Neural progenitor cell (in vitro differentiated cells): ENCODE data around the gene ICAM3.

ENCODE experiments used
- EZH2 ChIP-seq: fragments of 200-600 bp; sonication (generic); IDR thresholded peaks from 2 replicates; pipeline ENCODE4 v1.6.1; 2017; ENCODE audit warnings: antibody characterized with exemption, mild to moderate bottlenecking, moderate library complexity
- EZH2phosphoT487 ChIP-seq: fragments of 200-600 bp; sonication (generic); IDR thresholded peaks from 2 replicates; pipeline ENCODE4 v1.6.1; 2017; ENCODE audit warnings: antibody characterized with exemption
- TF ChIP-seq, protein P1 (sequence below): fragments of 200-600 bp; sonication (generic); IDR thresholded peaks from 2 replicates; pipeline ENCODE4 v1.5.1; 2017; ENCODE audit warnings: antibody characterized with exemption, mild to moderate bottlenecking

DNA sequence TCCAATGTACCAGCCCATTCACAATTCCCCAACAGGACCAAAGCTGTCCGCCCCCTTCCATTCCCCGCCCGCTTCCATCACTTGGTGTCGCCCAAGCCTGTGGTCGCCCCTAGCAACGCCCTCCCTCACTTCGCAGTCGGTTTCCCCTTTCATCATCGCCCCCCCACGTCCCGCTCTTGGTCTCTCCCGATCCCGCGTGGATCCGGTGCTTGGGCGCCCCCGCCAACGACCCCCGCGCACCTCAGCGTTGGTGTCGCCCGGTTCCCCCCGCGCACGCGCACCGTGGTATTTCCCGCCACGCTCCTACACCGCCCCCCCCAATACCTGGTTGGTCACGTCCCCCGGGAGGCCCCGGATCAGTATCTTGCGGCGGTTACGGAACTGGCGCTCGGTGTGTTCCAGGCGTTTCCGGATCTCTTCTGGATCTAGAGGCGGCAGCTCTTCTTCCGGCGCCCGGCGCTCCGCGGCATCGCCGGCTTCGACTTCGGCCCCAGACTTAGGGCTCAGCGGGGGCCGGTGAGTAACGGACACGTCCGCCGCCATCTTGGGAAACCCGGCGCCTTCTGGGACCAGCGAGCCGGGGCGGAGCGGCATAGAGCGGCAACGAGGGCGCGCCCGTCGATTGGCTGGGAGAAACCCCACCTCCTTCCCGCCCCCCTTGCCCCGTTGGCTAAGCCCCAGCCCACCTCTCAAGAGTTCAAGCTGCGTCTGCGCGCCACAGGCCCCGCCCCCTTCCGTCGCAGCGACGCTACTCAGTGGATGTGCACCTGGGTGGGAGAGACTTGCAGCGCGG lies 6.3 kb downstream of the ICAM3 start, which contains the start of gene RAVER1:
- TF ChIP-seq, protein P1, sequence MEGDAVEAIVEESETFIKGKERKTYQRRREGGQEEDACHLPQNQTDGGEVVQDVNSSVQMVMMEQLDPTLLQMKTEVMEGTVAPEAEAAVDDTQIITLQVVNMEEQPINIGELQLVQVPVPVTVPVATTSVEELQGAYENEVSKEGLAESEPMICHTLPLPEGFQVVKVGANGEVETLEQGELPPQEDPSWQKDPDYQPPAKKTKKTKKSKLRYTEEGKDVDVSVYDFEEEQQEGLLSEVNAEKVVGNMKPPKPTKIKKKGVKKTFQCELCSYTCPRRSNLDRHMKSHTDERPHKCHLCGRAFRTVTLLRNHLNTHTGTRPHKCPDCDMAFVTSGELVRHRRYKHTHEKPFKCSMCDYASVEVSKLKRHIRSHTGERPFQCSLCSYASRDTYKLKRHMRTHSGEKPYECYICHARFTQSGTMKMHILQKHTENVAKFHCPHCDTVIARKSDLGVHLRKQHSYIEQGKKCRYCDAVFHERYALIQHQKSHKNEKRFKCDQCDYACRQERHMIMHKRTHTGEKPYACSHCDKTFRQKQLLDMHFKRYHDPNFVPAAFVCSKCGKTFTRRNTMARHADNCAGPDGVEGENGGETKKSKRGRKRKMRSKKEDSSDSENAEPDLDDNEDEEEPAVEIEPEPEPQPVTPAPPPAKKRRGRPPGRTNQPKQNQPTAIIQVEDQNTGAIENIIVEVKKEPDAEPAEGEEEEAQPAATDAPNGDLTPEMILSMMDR: no peak
- TF ChIP-seq EZH2phosphoT487: no peak
- no peak for TF ChIP-seq EZH2
